CD4-positive, alpha-beta T cell (primary cell): Measurements from ENCODE around the gene LARP4. TPM values are rescaled to one million over a fixed set of nuclear protein-coding genes. Genes with fewer than 3 reads are reported as not detected.

ENCODE experiments used
- ATAC-seq: fragments of 200-7000 bp; cut with Tn5 transposase; one replicate; pipeline ENCODE4 v1.10.0; 2022; ENCODE audit warnings: mild to moderate bottlenecking; ENCODE audit not compliant: poor library complexity
- CTCF ChIA-PET: fragments of 350-600 bp; sonication (Branson Sonifier 250); formaldehyde crosslinking; loops from one replicate; lab custom pipeline; 2021; ENCODE audit warnings: antibody characterized with exemption, inconsistent platforms; lab: Charles Lee
- POLR2A ChIA-PET: fragments of 350-600 bp; sonication (Branson Sonifier 250); formaldehyde crosslinking; loops from one replicate; lab custom pipeline; 2021; ENCODE audit warnings: antibody characterized with exemption, inconsistent platforms; lab: Charles Lee
- DNase-seq, 14 experiments: peaks; one replicate each; pipeline ENCODE4 v3.0.0-alpha.2; 2013 to 2020; ENCODE audit warnings: mixed read lengths in 2 of 14
- H3K27ac ChIP-seq, 2 donors: one replicate each; pipeline versions ENCODE4 v1.5.1 to v1.7.0; 2013; ENCODE audit warnings: low read length in 2 of 2, low read depth in 1 of 2, mild to moderate bottlenecking in 1 of 2
- H3K27me3 ChIP-seq, 2 experiments: 1 replicate in 1 of 2; 2 replicates in 1 of 2; pipeline versions ENCODE4 v1.6.1 to v1.7.0; 2013; ENCODE audit warnings: low read length in 2 of 2, control low read depth in 1 of 2, mild to moderate bottlenecking in 1 of 2, moderate library complexity in 1 of 2; ENCODE audit not compliant: insufficient read depth in 2 of 2, control insufficient read depth in 1 of 2
- H3K36me3 ChIP-seq: one replicate; pipeline ENCODE4 v1.6.1; 2013; ENCODE audit warnings: low read length, control low read depth; ENCODE audit not compliant: insufficient read depth
- H3K4me1 ChIP-seq: one replicate; pipeline ENCODE4 v1.6.1; 2013; ENCODE audit warnings: low read length, control low read depth; ENCODE audit not compliant: insufficient read depth
- H3K4me3 ChIP-seq: one replicate; pipeline ENCODE4 v1.5.1; 2013; ENCODE audit warnings: mild to moderate bottlenecking, low read length, moderate library complexity
- H3K9me3 ChIP-seq, 2 experiments: 1 replicate in 1 of 2; 2 replicates in 1 of 2; pipeline versions ENCODE4 v1.6.1 to v1.7.0; 2013; ENCODE audit warnings: low read length in 2 of 2, mild to moderate bottlenecking in 2 of 2, control low read depth in 1 of 2, moderate library complexity in 1 of 2; ENCODE audit not compliant: control insufficient read depth in 1 of 2, insufficient read depth in 1 of 2
- H3K27ac Mint-ChIP-seq: one replicate; pipeline ENCODE4 v1.8.0; 2020; ENCODE audit warnings: mixed read lengths
- H3K27me3 Mint-ChIP-seq: one replicate; pipeline ENCODE4 v1.8.0; 2021; ENCODE audit warnings: mixed read lengths
- H3K36me3 Mint-ChIP-seq: one replicate; pipeline ENCODE4 v1.8.0; 2021; ENCODE audit warnings: low read depth, mixed read lengths
- H3K4me1 Mint-ChIP-seq: one replicate; pipeline ENCODE4 v1.8.0; 2021; ENCODE audit warnings: low read depth, mixed read lengths
- H3K4me3 Mint-ChIP-seq: one replicate; pipeline ENCODE4 v1.8.0; 2020; ENCODE audit warnings: mild to moderate bottlenecking, mixed read lengths
- H3K9me3 Mint-ChIP-seq: one replicate; pipeline ENCODE4 v1.8.0; 2020; ENCODE audit warnings: mixed read lengths
- intact Hi-C, 2 experiments: fragments of 100-400 bp; cut with DNase I in 1 of 2; cut with micrococcal nuclease in 1 of 2; formaldehyde crosslinking; loops; one replicate each; pipeline versions ENCODE4 v1.15.1 to v1.9.0; 2023 to 2025; cut with DNase I, micrococcal nuclease
- total RNA-seq, 174 experiments: library from RNA in 2 of 174; stranded (reverse) in 2 of 174; gene quantifications; one replicate each; pipeline ENCODE4 v1.2.3 and lab custom pipeline; 2021 to 2026
- TF ChIP-seq, protein P1 (sequence below): fragments of 200-600 bp; IDR thresholded peaks from one replicate; pipeline ENCODE4 v1.8.0; 2022; ENCODE audit warnings: antibody characterized with exemption, mild to moderate bottlenecking

The LARP4 gene
- total RNA-seq, 2 experiments from 2014 or later, result 17.6 to 18.1 TPM

GRCh38 chr12:50404307-50404706 lies 3.6 kb downstream of the LARP4 start:
- Histone ChIP-seq H3K4me3 (no peak overlapping the region), H3K9me3 (no peaks in the 10 kb centered on the region), H3K4me1 (peaks cover 15% of the 10 kb centered on the region), H3K27ac (no peak overlapping the region), H3K27me3 (no peaks in the 10 kb centered on the region), H3K36me3 (peaks cover 3% of the 10 kb centered on the region)
- ATAC-seq (no peak), DNase-seq (no peak)
- Mint-ChIP-seq H3K36me3 (peaks cover 17% of the 10 kb centered on the region), H3K4me3 (peak overlapping the region; percentile 11), H3K27ac (no peak overlapping the region), H3K9me3 (no peaks in the 10 kb centered on the region), H3K27me3 (no peaks in the 10 kb centered on the region), H3K4me1 (peaks cover 41% of the 10 kb centered on the region)
- ChIA-PET CTCF (no interaction called here), POLR2A (no interaction called here)
- TF ChIP-seq, protein P1, sequence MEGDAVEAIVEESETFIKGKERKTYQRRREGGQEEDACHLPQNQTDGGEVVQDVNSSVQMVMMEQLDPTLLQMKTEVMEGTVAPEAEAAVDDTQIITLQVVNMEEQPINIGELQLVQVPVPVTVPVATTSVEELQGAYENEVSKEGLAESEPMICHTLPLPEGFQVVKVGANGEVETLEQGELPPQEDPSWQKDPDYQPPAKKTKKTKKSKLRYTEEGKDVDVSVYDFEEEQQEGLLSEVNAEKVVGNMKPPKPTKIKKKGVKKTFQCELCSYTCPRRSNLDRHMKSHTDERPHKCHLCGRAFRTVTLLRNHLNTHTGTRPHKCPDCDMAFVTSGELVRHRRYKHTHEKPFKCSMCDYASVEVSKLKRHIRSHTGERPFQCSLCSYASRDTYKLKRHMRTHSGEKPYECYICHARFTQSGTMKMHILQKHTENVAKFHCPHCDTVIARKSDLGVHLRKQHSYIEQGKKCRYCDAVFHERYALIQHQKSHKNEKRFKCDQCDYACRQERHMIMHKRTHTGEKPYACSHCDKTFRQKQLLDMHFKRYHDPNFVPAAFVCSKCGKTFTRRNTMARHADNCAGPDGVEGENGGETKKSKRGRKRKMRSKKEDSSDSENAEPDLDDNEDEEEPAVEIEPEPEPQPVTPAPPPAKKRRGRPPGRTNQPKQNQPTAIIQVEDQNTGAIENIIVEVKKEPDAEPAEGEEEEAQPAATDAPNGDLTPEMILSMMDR, result no peak
- intact Hi-C loops, result loop anchor here (5.0 kb wide), 2 partner anchors 182 to 643 kb away; partner anchors contain the start of gene LETMD1 (in 1 of the 2)

GRCh38 chr12:50411051-50411660 lies 10.5 kb downstream of the LARP4 start:
- TF ChIP-seq, protein P1, result no peak
- H3K27ac ChIP-seq, result no peak overlapping the region
- Mint-ChIP-seq H3K4me1 (peaks cover 34% of the 10 kb centered on the region), H3K27ac (no peak overlapping the region), H3K4me3 (no peak overlapping the region), H3K27me3 (no peaks in the 10 kb centered on the region), H3K36me3 (peaks cover 16% of the 10 kb centered on the region), H3K9me3 (no peaks in the 10 kb centered on the region)
- peaks cover 10% of the 10 kb centered on the region for H3K36me3 ChIP-seq
- intact Hi-C loops, result no loop called here
- POLR2A ChIA-PET, result no interaction called here
- no peak overlapping the region for H3K4me3 ChIP-seq
- H3K9me3 ChIP-seq, result no peaks in the 10 kb centered on the region
- no peaks in the 10 kb centered on the region for H3K27me3 ChIP-seq
- no peaks in the 10 kb centered on the region for H3K4me1 ChIP-seq
- DNase-seq (no peak), ATAC-seq (no peak)
- CTCF ChIA-PET, result no interaction called here

GRCh38 chr12:50415899-50416479 lies 15.3 kb downstream of the LARP4 start:
- Histone ChIP-seq H3K27me3 (no peaks in the 10 kb centered on the region), H3K4me3 (no peak overlapping the region), H3K36me3 (peaks cover 13% of the 10 kb centered on the region), H3K27ac (no peak overlapping the region), H3K9me3 (no peaks in the 10 kb centered on the region), H3K4me1 (peaks cover 4% of the 10 kb centered on the region)
- Mint-ChIP-seq H3K4me3 (no peak overlapping the region), H3K9me3 (no peaks in the 10 kb centered on the region), H3K27me3 (no peaks in the 10 kb centered on the region), H3K4me1 (peaks cover 36% of the 10 kb centered on the region), H3K27ac (no peak overlapping the region), H3K36me3 (peaks cover 31% of the 10 kb centered on the region)
- intact Hi-C loops, result loop anchor here in 1 of 2 experiments (2.0 kb wide), 1 partner anchor 15 kb away; the partner anchor contains the start of gene LARP4
- ATAC-seq (no peak), DNase-seq (no peak)
- CTCF ChIA-PET, result no interaction called here
- POLR2A ChIA-PET, result no interaction called here
- TF ChIP-seq, protein P1, result no peak
